ENCODE results near the gene ELF3. TPM values are rescaled to one million over a fixed set of nuclear protein-coding genes. Genes with fewer than 3 reads are reported as not detected.
A peak's percentile ranks its signal among the peaks of the same experiment; 100 is the strongest.
"Not testable (repeated sequence)": the region's sequence is repeated elsewhere in the genome, so short reads cannot be mapped to it uniquely, and the experiment has no call there.

The ELF3 gene
- total RNA-seq, 2 donors from 2014 or later: 0.37 to 0.48 TPM

DNA sequence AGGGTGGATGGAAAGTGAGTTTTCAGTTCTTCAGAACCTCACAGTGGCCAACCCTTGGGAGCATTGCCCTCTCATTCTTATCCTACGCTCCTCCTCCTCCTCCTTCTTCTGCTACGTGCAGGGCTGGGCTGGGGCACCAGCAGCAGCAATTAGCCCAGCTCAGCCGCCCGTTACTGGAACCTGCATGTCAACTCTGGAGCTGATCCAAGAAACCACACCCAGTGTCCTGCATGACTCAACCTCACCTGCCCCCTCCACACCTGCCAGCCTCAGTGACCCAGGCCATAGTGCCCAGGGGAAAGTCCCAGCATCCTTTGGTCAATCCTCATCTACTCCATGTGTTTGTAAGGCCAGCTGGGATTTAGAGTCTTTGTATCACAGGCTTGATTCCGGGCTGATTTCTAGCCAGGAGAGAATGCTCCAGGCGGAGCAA is 12.6 kb downstream of the ELF3 start:
- DNase-seq (ENCODE audit: low spot score): no peak
- intact Hi-C loops (cut with DNase I): no loop called here

DNA sequence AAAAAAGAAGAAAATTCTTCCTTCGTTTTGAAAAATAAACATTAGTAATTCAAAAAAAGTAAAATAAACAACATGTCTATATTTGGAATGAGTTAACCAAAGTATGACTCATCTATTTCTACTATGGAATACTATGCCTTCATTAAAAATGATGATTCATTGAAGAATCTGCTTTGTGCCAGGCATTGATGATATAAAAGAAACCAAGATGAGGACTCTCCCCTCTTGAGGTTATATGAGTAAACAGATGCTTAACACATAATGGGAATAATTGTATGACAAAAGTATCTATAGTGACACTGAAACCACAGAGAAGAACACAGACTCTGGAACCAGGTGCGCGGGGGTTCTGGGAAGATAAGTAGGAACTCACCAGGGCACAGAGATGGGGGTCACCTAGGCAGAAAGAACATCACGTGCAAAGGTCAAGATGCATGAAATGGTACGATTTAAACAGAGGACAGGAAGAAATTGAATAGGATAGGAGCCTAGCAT is 18.8 kb downstream of the ELF3 start:
- intact Hi-C loops (cut with DNase I): no loop called here
- no peak for DNase-seq (ENCODE audit: low spot score)

DNA sequence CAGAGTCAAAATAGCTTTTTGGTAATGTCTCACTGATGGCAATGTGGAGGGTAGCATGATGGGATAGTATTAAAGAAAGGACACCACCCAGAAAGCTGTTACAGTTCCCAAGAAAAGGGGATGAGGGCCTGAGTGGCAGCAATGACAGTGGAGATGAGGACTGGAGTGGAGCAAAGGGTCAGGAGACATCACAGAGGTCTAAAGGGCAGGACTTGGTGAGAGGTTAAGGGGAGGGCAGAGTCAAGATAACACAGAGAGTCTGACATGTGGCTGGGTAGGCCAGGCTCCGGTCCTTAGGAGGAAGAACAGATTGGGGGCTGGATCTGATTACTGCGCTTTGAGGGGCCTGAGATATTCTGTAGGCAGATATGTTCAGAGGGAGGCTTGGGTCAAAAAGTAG is 19.3 kb downstream of the ELF3 start:
- intact Hi-C loops (cut with DNase I): no loop called here
- no peak for DNase-seq (ENCODE audit: low spot score)

DNA sequence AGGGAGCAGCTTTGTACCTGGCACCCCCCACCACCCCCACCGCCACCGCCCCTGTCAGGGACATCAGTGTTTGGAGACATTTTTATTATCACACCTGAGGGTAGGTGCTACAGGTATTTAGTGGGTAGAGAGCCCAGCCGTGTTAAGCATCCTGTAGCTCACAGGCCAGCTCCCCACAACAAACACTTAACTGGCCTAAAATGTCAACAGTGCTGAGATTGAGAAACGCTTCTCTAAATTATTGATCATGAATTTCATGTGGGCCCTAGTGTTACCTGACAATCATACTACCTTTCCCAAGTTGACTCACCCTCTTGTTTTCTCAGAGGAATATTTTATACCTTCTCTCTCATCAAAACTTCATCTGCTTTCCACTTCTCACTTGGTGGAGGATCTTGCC is 21.4 kb downstream of the ELF3 start:
- DNase-seq (ENCODE audit: low spot score): no peak
- intact Hi-C loops (cut with DNase I): no loop called here

DNA sequence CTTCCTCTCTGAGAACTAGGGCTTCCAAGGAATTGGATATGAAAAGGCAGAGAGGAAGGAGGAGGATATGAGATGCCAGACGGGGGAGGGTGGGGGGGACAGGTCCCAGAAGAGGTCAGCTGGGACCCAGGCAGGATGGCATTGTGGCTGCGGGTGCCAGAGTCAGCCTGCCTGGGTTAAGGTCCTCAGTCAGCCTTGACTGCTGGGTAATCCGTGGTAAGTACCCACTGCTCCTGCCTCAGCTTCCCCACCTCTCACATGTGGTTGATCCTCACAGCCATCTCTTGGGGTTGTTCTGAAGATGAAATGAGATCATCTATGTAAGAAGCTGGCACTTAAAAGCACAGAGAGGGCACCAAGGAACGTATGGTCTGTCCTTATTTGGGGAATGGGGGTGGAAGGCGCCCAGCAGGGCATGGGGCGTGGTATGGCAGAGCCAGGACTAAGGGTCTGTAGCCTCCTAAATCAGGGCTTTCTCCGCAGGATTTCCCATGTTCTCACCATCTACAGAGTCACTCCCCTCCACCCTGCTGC is 23.8 kb downstream of the ELF3 start:
- no peak for DNase-seq (ENCODE audit: low spot score)
- intact Hi-C loops (cut with DNase I): no loop called here

DNA sequence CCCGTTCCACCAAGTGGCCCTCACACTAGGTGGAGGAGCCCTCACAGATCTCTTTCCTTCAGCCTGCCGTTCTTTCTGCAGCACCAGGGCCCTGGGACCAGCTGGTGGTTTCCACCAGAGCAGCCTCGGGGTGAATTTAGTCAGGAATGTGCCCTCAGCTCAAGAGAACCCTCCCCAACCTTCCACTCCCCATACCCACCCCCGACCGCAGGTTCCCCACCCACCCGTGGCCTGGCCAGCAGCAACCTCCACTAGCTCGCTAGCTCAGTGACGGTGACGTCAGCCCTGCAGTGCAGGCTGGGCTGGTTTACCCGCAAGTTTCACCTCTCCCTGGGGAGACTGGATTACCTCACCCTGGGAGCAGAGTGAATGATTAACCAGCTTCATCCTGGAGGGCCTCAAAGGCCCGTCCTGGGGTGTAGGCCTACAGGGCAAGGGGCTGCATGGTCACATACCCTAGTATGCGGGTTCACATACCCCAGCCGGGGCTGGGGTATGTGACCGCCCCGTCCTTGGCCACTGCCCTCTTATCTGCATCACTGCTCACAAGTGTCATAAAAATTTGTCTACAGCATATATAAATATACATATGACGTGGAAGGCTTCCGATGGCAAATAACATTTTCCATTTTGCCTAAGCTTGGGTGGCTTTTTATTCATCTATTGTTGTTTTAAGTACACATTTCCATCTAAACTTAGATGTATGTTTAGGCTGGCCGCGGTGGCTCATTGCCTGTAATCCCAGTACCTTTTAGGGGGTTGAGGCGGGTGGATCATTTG is 24.5 kb downstream of the ELF3 start:
- intact Hi-C loops (cut with DNase I): no loop called here
- DNase-seq (ENCODE audit: low spot score): peak; percentile 94

DNA sequence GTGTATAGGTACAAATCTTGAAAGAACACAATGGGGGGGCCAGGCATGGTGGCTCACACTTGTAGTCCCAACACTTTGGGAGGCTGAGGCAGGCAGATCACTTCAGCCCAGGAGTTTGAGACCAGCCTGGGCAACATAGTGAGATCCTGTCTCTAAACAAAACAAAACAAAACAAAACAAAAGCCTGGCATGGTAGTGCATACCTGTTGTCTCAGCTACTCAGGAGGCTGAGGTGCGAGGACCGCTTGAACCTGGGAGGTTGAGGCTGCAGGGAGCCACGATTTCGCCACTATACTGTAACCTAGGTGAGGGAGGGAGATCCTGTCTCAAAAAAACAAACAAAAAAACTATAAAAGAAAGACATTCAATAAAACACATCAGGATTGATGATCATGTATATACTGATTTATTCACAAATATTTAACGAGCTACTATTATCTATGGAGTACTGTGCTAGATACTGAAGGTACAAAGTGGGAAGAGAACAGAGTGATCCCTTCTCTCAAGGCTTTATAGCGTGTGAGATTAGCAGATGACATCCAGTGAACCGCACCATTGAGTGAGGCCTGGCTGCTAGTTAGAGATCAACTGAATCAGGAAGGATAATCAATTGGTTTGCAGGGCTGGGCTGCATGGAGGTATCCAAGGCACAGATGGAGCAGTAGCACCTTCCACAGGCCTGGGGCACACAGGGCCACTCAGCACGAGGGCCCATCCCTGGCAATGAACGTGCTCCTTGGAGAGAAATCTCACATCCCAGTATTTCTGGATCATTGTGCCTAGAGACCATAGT is 26.4 kb downstream of the ELF3 start:
- DNase-seq (ENCODE audit: low spot score): no peak
- intact Hi-C loops (cut with DNase I): no loop called here

DNA sequence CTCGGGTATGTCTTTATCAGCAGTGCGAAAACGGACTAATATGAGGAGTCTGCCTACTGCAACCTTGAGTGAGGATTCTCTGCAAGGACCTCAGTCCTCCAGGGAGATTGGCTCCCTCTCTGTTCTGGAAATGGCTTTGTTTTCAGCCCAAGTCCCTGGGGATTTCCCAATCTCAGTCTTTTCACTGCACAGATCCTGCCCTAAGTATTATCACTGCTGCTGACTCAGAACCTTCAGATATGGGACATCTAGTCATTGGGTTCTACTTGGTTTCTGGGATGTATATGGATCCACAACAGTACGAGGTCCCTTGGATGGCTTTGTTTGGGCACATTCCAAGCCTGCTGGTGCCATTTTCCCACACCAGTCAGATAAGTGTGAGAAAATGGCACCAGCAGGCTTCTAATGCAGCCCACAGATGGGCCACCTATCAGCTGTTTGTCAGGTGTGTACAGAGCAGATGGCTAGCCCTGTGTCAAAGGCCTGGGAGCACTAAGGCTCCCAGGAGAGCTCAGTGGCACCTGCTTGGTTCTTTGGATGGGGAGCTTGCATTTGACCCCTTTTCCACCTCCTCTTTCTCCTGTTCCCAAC is 27.4 kb downstream of the ELF3 start:
- no peak for DNase-seq (ENCODE audit: low spot score)
- intact Hi-C loops (cut with DNase I): no loop called here

DNA sequence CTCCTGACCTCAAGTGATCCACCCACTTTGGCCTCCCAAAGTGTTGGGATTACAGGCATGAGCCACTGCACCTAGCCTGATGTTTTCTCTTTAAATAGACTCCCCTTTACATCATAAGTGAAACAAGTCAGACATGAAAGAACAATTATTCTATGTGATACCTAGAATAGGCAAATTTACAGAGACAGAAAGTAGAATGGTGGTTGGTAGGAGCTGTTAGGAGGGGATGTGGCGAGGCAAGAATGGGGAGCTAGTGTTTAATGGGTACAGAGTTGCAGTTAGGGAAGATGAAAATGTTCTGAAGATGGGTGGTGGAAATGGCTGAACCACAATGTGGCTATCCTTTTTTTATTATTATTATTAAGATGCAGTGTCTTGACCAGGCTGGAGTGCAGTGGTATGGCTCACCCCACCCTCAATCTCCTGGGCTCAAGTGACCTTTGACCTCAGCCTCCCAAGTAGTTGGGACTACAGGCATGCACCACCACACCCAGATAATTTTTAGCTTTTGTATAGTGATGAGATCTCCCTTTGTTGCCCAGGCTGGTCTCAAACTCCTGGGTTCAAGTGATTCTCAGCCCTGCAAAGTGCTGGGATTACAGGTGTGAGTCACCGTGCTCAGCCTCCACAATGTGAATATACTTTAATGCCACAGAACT is 28.4 kb downstream of the ELF3 start:
- no peak for DNase-seq (ENCODE audit: low spot score)
- intact Hi-C loops (cut with DNase I): no loop called here

DNA sequence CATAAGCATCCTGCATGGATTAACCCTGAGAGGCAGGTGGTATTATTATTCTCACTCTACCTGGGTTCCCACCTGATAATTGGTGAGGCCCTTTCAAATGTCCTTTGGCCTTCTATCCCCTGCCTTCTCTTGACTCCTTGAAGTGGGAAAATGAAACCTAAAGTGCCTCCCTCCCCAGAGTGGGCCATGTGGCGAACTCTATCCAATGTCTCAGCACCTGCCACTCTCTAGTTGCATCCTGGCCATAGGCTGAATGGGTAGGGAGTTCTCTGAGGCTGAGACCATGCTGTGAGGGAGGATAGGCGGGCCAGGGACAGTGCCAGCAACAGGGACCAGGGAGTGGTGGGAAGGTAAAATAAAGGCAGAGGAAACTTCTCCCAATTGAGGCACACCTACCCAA is 35.3 kb downstream of the ELF3 start:
- intact Hi-C loops (cut with DNase I): no loop called here
- no peak for DNase-seq (ENCODE audit: low spot score)

DNA sequence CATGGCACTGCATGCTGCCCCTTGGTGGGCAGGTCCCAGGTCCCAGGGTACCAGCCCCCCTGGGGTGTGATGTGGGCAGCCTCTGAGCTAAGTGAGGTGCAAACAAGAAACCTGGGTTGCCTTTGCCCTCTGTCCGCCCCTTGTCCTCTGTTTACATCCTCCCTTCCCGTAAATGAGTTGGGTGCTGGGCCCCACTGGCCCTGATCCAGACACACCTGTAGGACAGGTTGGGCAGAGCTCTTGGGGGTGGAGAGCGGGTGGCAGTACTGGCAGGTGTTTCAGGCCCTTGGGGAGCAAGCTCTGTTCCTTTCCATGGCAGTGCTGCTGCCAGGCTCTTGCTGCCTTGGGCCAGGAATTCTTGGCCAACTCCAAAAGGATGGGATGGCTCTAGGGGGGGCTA is 35.8 kb downstream of the ELF3 start:
- intact Hi-C loops (cut with DNase I): no loop called here
- no peak for DNase-seq (ENCODE audit: low spot score)

DNA sequence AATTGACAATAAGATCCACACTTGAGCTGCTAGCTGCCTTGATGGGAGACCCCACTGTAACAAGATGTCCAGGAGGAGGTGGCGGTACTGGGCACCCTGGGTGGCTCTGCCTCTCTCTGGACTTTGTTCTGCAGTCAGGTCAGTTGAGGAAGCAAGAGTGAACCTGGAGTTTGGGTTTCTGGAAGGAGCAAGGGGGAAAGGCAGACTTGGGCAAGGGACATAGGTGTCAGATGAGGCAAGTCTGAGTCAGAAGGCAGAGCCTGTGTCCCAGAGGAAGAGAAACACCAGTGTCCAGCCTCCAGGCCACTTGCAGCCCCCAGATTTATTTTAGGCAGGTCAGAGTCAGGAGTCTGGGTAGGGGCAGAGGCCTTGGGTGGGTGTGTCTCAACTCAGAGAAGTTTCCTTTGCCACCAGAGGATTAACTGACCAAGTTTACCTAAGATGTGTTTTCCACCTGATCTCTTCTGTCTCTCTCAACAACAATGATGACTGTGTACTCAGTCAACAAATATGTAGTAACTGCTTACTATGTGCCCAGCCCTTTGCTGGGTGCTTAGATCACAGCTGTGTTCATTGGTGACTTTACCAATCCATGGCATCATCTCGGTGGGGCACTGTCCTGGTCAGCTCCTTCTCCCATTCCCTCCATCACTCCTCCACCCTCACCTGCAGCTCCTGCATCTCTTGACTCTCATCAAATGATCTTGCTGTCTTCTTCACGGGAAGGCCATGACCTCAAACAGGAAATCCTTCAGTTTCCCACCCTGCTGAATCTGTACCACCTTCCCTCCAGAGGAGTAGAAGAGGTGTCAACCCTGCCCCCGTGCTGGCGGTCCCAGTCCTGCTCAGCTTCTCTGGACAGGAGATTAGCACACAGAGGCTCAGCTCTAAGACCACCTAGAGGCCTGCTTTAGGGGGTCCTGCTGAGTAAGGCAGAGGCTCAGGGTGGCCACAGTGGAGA is 36.6 kb downstream of the ELF3 start:
- DNase-seq (ENCODE audit: low spot score): no peak
- intact Hi-C loops (cut with DNase I): no loop called here

DNA sequence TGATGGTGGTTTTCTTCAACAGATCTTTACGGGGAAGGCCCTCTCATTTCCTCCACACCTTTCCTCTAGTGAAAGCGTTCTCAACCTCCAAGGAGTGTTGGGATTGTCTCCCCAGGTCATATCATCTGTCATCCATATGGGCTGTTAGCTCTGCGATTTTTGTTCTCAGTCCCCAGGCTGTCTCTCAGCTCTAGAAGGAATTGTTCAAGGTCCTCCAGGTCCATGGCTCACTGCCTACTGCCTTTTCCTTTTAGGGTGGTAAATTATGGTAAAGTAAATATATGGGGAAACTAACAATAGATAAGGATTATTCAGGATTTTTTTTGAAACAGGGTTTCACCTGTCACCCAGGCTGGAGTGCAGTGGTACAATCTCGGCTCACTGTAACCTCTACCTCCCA is 37.6 kb downstream of the ELF3 start:
- no peak for DNase-seq (ENCODE audit: low spot score)
- intact Hi-C loops (cut with DNase I): no loop called here

DNA sequence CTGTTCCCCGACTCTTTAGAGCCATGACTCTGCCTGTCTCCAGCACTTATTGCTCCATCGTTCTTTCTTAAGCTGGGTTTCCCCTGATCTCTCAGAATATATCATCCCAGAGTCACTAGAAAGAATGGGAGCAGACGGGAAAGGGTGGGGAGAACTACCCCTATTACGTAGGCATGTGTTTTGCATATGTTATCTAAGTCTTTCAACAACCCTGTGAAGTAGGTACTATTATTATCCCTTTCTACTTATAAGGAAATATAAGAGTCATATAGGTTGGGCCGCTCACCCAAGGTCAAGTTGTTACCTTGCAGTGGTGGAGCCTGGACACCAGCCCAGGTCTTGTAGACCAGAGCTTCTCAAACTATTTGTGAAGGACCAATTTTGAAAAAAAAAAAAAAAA is 38.7 kb downstream of the ELF3 start:
- DNase-seq (ENCODE audit: low spot score): no peak
- intact Hi-C loops (cut with DNase I): no loop called here

DNA sequence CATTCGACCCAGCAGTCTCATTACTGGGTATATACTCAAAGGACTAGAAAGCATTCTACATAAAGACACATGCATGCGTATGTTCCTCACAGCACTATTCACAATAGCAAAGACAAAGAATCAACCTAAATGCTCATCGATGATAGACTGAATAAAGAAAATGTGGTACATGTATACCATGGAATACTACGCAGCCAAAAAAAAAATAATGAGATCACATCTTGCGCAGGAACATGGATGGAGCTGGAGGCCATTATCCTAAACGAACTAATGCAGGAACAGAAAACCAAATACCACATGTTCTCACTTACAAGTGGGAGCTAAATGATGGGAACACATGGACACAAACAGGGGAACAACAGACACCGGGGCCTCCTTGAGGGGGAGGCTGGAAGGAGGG is 43.7 kb downstream of the ELF3 start:
- intact Hi-C loops (cut with DNase I): no loop called here
- DNase-seq (ENCODE audit: low spot score): no peak

DNA sequence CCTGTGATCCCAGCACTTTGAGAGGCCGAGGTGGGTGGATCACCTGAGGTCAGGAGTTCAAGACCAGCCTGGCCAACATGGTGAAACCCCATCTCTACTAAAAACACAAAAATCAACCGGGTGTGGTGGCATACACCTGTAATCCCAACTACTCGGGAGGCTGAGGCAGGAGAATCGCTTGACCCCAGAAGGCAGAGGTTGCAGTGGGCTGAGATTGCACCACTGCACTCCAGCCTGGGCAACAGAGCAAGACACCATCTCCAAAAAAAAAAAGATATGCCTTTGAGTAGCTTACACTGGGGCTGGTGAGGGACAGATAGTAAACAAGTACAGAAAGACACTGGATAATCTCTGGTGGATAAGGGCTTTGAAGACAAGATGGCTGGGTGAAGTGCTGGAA is 44.3 kb downstream of the ELF3 start:
- intact Hi-C loops (cut with DNase I); DNase-seq (ENCODE audit: low spot score): not testable (repeated sequence)

DNA sequence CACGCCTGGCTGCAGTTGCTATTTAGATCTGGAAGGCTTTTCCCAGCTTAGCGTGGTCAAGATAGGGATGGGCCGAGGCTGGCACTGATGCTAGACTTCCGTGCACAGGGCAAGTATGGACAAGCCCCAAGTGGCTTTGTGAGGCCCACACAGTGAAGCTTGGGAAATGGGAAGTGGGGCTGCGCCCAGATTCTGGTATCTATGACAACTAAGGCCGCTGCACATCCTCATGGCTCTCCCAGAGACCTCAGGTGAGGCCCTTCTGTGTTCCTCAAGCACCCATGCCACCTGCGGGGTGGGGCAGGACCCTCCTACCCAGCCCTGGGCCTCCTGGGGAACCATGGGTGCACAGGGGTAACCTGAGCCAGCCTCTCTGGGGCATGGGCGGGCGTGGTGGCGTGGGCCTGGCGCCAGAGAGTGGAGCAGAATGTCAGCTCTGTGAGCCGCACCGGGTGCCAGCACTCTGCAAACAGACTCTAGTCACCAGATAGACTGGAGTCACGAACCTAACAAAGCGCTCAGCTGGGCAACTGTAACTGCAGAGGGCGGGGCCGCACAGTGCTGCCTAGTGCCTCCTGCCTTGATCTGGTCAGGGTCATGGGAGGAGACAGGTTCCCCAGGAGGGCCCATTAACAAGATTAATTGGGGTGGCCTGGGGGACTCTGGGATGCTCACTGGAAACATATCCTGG is 46.4 kb downstream of the ELF3 start:
- no peak for DNase-seq (ENCODE audit: low spot score)
- intact Hi-C loops (cut with DNase I): no loop called here

DNA sequence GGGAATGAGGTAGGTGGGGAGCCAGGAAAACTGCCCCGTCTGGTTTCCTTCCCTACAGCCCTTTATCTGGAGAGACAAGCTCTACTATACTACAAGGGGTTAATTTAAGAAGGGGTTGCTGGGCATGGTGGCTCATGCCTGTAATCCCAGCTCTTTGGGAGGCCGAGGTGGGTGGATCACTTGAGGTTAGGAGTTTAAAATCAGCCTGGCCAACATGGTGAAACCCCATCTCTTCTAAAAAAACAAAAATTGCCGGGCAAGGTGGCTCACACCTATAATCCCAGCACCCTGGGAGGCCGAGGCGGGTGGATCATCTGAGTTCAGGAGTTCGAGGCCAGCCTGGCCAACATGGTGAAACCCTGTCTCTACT is 46.9 kb downstream of the ELF3 start:
- intact Hi-C loops (cut with DNase I); DNase-seq (ENCODE audit: low spot score): not testable (repeated sequence)
